ENCODE data around the gene TCIRG1.
"Not testable (repeated sequence)": the region's sequence is repeated elsewhere in the genome, so short reads cannot be mapped to it uniquely, and the experiment has no call there.

TCIRG1 gene

GRCh38 chr11:68082481-68082880 lies 43.7 kb downstream of the TCIRG1 start:
- Histone ChIP-seq H3K36me3 (ENCODE audit: insufficient read depth, low read length) (peaks cover 4% of the 10 kb centered on the region; the same call in 1 of the 2 replicates), H3K4me1 (ENCODE audit: insufficient read depth, low read length) (no peaks in the 10 kb centered on the region), H3K9ac (ENCODE audit: low read depth, low read length) (no peak overlapping the region), H3K9me3 (ENCODE audit: control insufficient read depth, insufficient read depth, low read length) (no peaks in the 10 kb centered on the region)

- Histone ChIP-seq H3K4me1 (ENCODE audit: insufficient read depth, low read length) (no peaks in the 10 kb centered on the region), H3K9ac (ENCODE audit: low read depth, low read length) (no peak overlapping the region), H3K36me3 (ENCODE audit: insufficient read depth, low read length) (no peaks in the 10 kb centered on the region), H3K9me3 (ENCODE audit: control insufficient read depth, insufficient read depth, low read length) (no peaks in the 10 kb centered on the region)
These were observed 44.7 kb downstream of the TCIRG1 start for GRCh38 chr11:68083517-68083916.

GRCh38 chr11:68089679-68090078 lies 50.9 kb downstream of the TCIRG1 start:
- Histone ChIP-seq H3K4me1 (ENCODE audit: insufficient read depth, low read length) (no peaks in the 10 kb centered on the region), H3K9me3 (ENCODE audit: control insufficient read depth, insufficient read depth, low read length) (no peaks in the 10 kb centered on the region), H3K9ac (ENCODE audit: low read depth, low read length) (no peak overlapping the region), H3K36me3 (ENCODE audit: insufficient read depth, low read length) (peaks cover 2% of the 10 kb centered on the region; the same call in 1 of the 2 replicates)

- Histone ChIP-seq H3K9ac (ENCODE audit: low read depth, low read length) (no peak overlapping the region), H3K36me3 (ENCODE audit: insufficient read depth, low read length) (peaks cover 2% of the 10 kb centered on the region; the same call in 1 of the 2 replicates), H3K9me3 (ENCODE audit: control insufficient read depth, insufficient read depth, low read length) (no peaks in the 10 kb centered on the region), H3K4me1 (ENCODE audit: insufficient read depth, low read length) (no peaks in the 10 kb centered on the region)
These were observed 51.5 kb downstream of the TCIRG1 start for GRCh38 chr11:68090287-68090686.

- no peaks in the 10 kb centered on the region for H3K9me3 ChIP-seq (ENCODE audit: control insufficient read depth, insufficient read depth, low read length)
- H3K9ac ChIP-seq (ENCODE audit: low read depth, low read length): no peak overlapping the region
- peaks cover 2% of the 10 kb centered on the region; the same call in 1 of the 2 replicates for H3K36me3 ChIP-seq (ENCODE audit: insufficient read depth, low read length)
- H3K4me1 ChIP-seq (ENCODE audit: insufficient read depth, low read length): no peaks in the 10 kb centered on the region
These were observed 51.9 kb downstream of the TCIRG1 start for GRCh38 chr11:68090706-68091105.

- no peaks in the 10 kb centered on the region for H3K9me3 ChIP-seq (ENCODE audit: control insufficient read depth, insufficient read depth, low read length)
These were observed 53.6 kb downstream of the TCIRG1 start for GRCh38 chr11:68092411-68092810.

DNA sequence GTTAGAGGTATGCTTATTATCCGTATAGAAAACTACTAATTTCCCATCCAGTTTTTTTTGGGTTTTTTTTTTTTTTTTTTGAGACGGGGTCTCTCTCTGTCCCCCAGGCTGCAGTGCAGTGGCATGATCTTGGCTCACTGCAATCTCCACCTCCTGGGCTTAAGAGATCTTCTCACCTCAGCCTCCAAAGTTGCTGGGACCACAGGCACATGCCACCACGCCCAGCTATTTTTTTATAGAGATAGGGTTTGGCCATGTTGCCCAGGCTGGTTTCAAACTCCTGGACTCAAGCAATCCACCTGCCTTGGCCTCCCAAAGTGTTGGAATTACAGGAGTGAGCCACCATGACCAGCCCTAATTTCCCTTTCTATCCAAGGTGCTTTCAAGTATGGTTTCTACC lies 54.1 kb downstream of the TCIRG1 start:
- H3K9ac ChIP-seq (ENCODE audit: low read depth, low read length); H3K36me3 ChIP-seq (ENCODE audit: insufficient read depth, low read length); H3K9me3 ChIP-seq (ENCODE audit: control insufficient read depth, insufficient read depth, low read length); H3K4me1 ChIP-seq (ENCODE audit: insufficient read depth, low read length): not testable (repeated sequence)

More at GRCh38 chr11:68092411-68092810, 53.6 kb downstream of the TCIRG1 start:
- no peak overlapping the region for H3K9ac ChIP-seq (ENCODE audit: low read depth, low read length)
- H3K36me3 ChIP-seq (ENCODE audit: insufficient read depth, low read length): peaks cover 2% of the 10 kb centered on the region; the same call in 1 of the 2 replicates
- H3K4me1 ChIP-seq (ENCODE audit: insufficient read depth, low read length): no peaks in the 10 kb centered on the region

GRCh38 chr11:68093565-68093964 lies 54.7 kb downstream of the TCIRG1 start:
- no peak overlapping the region for H3K9ac ChIP-seq (ENCODE audit: low read depth, low read length)
- H3K9me3 ChIP-seq (ENCODE audit: control insufficient read depth, insufficient read depth, low read length): no peaks in the 10 kb centered on the region
- peaks cover 2% of the 10 kb centered on the region; the same call in 1 of the 2 replicates for H3K36me3 ChIP-seq (ENCODE audit: insufficient read depth, low read length)
- H3K4me1 ChIP-seq (ENCODE audit: insufficient read depth, low read length): no peaks in the 10 kb centered on the region

DNA sequence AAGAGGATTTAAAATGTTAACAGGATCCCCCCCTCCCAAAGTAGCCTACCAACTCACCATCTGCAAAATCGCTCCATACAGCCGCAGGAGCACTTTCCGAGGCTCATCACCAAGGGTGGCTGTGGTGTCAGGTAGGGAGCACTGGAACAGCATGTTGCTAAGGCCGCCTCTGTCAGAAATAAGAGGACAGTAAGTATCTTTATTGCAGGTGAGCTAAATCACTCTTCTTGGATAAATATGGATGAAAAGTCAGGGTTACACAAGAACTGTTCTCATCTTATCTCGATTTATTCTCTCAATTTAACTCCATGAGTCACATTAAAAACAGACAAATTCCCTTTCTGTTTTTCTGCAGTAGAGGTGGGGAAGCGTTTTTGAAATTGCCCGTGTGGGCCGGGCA lies 58.1 kb downstream of the TCIRG1 start:
- no peaks in the 10 kb centered on the region; the same call in 1 of the 2 replicates for H3K36me3 ChIP-seq (ENCODE audit: insufficient read depth, low read length)
- no peak overlapping the region for H3K9ac ChIP-seq (ENCODE audit: low read depth, low read length)
- H3K9me3 ChIP-seq (ENCODE audit: control insufficient read depth, insufficient read depth, low read length): no peaks in the 10 kb centered on the region
- no peaks in the 10 kb centered on the region; the same call in 1 of the 2 replicates for H3K4me1 ChIP-seq (ENCODE audit: insufficient read depth, low read length)

DNA sequence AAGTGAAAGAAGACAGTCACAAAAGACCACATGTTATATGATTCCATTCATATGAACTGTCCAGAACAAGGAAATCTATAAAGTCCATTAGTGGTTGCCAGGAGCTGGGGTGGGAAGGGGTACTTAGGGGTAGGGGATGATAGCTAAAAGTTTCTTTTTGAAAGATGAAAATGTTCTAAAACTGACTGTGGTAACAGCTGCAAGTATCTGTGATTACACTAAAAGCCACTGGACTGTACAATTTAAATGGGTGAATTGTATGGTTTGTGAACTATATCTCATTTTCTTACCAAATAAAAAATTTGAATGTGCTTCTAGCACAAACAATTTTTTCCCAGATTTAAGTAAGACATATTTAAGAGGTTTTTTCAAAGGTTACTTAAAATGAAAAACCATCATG lies 60.2 kb downstream of the TCIRG1 start:
- Histone ChIP-seq H3K36me3 (ENCODE audit: insufficient read depth, low read length) (no peaks in the 10 kb centered on the region), H3K9me3 (ENCODE audit: control insufficient read depth, insufficient read depth, low read length) (no peaks in the 10 kb centered on the region), H3K9ac (ENCODE audit: low read depth, low read length) (no peak overlapping the region), H3K4me1 (ENCODE audit: insufficient read depth, low read length) (no peaks in the 10 kb centered on the region; the same call in 1 of the 2 replicates)

DNA sequence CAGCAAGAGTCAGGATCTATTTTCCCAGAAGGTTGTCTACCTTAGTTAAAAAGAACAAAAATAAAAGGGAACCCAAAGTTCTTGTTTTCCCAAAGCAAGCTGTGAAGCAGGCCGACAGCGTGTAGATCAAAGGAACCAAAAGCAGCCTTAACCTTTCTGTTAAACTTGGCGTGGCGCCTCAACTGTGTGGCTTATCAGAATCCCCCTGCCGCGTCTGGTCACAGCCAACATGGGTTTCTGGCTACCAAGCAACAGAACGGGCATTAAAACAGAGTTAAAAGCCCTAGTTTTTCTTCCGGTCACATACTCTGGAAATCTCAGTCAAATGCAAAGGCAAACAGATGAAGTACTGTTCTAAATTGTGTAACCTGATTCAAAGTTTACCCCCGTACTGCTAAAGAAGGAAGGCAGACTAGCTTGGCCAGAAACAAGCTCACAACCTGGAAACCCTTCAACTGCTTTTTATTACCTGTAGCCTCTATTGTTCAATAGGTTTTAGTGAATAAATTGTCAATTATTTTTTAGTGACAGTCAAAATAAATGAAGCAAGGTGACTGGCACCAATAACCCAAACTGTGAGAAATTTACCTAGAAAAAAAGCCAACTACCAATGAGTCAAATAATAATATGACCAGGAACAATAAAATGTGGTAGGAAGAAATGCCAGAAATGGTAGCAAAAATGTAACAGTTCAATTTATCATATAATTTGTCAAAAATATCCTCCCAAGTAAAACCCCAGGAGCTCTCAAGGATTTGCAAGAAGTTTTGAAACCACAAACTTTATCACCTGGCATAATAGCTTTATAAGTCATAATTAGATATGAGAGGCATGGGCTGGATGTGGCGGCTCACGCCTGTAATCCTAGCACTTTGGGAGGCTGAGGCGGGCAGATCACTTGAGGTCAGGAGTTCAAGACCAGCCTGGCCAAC lies 60.9 kb downstream of the TCIRG1 start:
- Histone ChIP-seq H3K9ac (ENCODE audit: low read depth, low read length) (no peak overlapping the region), H3K4me1 (ENCODE audit: insufficient read depth, low read length) (no peaks in the 10 kb centered on the region; the same call in 1 of the 2 replicates), H3K36me3 (ENCODE audit: insufficient read depth, low read length) (0 out of 2 replicates have a peak, but pooled peaks cover 2% of the 10 kb centered on the region), H3K9me3 (ENCODE audit: control insufficient read depth, insufficient read depth, low read length) (no peaks in the 10 kb centered on the region)

Measured in ES-I3 (cell line).